ENCODE measurements around the gene BRSK1.

DNA sequence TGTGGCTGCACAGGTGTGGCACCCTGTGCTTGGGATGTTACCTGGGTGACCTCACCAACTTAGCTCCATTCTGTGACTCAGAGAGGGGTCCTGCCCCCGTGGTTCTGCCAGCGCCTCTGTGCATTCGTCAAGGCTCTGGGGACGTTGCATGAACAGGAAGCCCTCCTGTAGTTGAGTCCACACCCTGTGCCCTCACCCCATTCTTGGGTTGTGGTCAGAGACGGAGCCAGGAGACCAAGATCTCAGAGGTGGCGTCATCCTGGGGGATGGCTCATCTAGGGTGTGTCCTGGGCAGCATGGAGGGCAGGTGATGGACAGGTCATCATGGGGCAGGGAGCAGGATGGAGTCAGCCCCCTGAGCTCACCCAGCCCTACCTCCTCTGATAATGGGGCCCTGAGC, 68.2 kb downstream of the BRSK1 start:
- TF ChIP-seq, protein P1, sequence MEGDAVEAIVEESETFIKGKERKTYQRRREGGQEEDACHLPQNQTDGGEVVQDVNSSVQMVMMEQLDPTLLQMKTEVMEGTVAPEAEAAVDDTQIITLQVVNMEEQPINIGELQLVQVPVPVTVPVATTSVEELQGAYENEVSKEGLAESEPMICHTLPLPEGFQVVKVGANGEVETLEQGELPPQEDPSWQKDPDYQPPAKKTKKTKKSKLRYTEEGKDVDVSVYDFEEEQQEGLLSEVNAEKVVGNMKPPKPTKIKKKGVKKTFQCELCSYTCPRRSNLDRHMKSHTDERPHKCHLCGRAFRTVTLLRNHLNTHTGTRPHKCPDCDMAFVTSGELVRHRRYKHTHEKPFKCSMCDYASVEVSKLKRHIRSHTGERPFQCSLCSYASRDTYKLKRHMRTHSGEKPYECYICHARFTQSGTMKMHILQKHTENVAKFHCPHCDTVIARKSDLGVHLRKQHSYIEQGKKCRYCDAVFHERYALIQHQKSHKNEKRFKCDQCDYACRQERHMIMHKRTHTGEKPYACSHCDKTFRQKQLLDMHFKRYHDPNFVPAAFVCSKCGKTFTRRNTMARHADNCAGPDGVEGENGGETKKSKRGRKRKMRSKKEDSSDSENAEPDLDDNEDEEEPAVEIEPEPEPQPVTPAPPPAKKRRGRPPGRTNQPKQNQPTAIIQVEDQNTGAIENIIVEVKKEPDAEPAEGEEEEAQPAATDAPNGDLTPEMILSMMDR (IDR thresholded peaks at IDR 0.05), result no peak
- TF ChIP-seq EP300 (IDR thresholded peaks at IDR 0.05), result no peak
- no peak for TF ChIP-seq POLR2A (IDR thresholded peaks at IDR 0.05)
